DMS153 (cell line): ENCODE data around the gene TREM2.
"Not testable (repeated sequence)": the region's sequence is repeated elsewhere in the genome, so short reads cannot be mapped to it uniquely, and the experiment has no call there.

Experiments
- DNase-seq: peaks from one replicate; lab custom pipeline; 2025; lab: John Stamatoyannopoulos, UW

The TREM2 gene

GRCh38 chr6:41153992-41154625, 8.8 kb downstream of the TREM2 start, which contains the start of gene TREML1:
Gene TREML1, minus strand, starts transcription at chr6:41154347. Its CDS starts 59 bp downstream, at chr6:41154288.
- DNase-seq, result no peak

DNA sequence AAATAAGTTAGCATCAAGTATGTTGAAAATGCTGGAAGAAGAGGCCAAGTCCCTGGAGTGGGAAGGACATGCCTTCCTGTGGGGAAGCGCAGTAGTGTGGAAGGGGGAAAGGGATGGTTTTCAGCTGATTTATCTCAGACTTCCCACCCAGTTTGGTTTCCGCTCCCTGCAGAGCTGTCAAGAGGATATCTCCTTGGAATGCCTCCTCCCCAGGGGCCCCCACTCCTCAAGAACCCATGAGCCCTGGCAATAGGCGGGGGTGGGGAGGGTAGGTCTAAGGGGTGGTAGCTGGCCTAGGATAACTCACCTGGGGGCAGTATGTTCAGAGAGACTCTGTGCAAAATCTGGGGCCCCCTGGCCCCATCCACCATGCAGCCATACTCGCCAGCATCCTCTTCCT, 9.5 kb downstream of the TREM2 start:
- DNase-seq, result no peak

DNA sequence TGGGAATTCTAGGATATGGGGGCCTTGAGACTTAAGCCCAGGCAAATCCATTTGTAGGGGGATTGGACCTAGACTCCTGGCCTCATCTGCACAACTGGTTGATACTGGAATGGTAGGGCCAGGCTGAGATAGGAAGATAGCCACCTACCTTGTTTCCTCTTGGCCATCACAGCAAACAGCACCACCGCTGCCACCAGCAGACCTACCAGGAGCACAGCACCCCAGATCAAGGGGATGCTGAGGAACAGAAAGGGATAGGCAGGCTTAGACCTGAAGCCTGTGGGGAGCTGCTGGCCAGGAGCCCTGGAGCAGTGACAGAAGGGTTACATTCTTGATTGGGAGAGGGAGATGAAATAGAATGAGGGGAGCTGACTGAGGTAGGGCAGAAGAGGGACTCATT, 12.2 kb downstream of the TREM2 start:
- no peak for DNase-seq

GRCh38 chr6:41147917-41148316, 15.0 kb downstream of the TREM2 start:
- no peak for DNase-seq

DNA sequence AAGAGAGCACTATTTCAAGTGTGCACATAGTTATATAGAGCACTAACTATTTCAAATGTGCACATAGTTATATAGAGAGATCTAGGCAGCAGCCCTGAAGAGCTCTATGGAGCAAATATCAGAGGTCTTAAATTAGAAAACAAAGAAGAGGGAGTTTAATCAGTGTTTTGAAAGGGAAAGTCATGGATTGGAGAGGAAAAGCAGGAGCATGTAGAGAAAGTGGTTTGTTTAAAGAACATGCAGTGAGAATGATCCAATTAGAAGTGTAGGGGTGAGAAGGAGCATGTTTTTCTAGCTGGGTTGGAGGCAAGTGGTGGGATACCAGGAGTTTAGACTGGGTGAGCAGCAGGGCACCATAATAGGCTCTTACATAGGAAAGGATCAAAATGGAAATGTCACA, 26.0 kb downstream of the TREM2 start:
- DNase-seq, result no peak

GRCh38 chr6:41135062-41135832, 27.7 kb downstream of the TREM2 start:
- DNase-seq, result no peak

DNA sequence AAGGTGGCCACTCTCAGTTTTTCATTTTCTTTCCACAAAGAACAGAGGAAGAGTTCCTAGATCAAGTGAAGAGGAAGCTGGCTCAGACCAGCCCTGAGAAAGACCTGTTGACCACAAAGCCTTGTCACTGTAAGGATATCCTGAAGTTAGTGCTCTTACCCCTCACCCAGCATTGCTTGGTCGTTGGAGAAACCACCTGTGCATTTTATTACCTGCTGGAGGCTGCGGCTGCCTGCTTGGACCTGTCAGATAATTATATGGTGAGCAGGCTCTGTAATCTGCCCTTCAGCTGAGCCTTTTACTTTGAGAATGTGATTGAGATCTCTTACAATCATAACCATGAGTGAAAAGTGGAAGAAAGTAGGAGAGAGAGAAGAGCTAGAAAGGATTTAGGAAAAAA, 30.7 kb downstream of the TREM2 start:
- peak; percentile 31 for DNase-seq

GRCh38 chr6:41125282-41125681, 37.6 kb downstream of the TREM2 start:
- no peak for DNase-seq

DNA sequence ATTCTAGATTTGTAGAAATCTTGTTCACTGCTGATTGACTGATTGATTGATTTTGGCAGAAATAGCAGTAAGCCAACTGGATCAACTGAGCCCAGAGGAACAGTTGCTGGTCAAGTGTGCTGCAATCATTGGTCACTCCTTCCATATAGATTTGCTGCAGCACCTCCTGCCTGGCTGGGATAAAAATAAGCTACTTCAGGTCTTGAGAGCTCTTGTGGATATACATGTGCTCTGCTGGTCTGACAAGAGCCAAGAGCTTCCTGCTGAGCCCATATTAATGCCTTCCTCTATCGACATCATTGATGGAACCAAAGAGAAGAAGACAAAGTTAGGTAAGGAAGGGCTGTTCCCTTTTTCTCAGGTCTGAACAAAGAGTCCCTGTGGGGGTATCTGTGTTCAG, 40.0 kb downstream of the TREM2 start:
- no peak for DNase-seq

DNA sequence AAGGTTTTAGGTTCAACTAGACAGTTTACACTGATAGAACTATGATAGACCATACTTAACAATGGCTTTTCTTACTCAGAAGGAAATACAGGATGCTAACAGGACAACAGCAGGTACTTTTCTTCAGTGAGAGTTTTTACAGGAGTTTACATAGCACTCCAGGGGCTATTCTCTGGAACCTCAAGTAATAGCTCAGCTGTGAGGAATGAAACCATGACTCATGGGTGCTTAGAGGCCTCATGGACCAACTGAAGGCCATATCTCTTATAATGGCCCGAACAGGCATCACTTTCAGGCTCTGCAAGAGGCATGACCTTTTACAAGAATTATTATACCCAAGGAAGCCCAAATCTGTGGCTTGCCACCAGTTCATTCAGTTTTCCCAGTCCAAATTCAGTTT, 40.5 kb downstream of the TREM2 start:
- no peak for DNase-seq

- no peak for DNase-seq
These were observed 42.9 kb downstream of the TREM2 start for GRCh38 chr6:41120058-41120457.

DNA sequence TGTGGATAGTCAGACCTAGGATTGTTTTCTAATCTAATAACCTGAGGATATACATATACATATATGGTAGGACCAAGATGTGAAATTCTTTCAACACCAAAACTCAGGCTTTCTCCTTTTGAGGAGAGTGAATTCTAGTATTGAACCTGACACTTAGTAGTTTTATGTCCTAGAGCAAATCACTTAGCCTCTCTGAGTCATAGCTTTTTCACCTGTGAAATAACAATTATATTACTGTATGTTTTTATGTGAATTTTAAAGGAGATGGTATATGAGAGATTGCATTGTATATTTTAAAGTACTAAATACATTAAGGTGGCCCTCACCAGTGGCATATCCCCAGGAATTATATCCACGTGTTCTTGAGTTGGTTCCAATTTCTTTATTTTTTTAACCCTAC, 43.4 kb downstream of the TREM2 start:
- DNase-seq, result no peak

DNA sequence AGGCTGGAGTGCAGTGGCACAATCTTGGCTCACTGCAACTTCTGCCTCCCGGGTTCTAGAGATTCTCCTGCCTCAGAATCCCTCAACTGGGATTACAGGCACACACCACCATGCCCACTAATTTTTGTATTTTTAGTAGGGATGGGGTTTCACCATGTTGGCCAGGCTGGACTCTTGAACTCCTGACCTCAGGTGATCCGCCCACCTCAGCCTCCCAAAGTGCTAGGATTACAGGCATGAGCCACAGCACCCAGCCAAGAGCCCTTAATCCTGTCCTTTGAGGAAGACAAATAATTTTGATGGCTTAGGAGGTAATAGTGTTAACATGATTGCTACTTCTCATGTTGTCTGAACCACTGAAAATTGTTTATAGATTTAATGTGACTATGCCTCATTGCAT, 47.9 kb downstream of the TREM2 start:
- not testable (repeated sequence) for DNase-seq

GRCh38 chr6:41111017-41111416, 51.9 kb downstream of the TREM2 start:
- DNase-seq, result no peak
